CD4-positive, alpha-beta T cell treated with Interferon alpha-2 for 1 hour (primary cell): ENCODE results near the gene LKAAEAR1.

Experiments
- DNase-seq, 2 donors: peaks; one replicate each; pipeline ENCODE4 v3.0.0-alpha.2; 2020 to 2022

LKAAEAR1 gene

DNA sequence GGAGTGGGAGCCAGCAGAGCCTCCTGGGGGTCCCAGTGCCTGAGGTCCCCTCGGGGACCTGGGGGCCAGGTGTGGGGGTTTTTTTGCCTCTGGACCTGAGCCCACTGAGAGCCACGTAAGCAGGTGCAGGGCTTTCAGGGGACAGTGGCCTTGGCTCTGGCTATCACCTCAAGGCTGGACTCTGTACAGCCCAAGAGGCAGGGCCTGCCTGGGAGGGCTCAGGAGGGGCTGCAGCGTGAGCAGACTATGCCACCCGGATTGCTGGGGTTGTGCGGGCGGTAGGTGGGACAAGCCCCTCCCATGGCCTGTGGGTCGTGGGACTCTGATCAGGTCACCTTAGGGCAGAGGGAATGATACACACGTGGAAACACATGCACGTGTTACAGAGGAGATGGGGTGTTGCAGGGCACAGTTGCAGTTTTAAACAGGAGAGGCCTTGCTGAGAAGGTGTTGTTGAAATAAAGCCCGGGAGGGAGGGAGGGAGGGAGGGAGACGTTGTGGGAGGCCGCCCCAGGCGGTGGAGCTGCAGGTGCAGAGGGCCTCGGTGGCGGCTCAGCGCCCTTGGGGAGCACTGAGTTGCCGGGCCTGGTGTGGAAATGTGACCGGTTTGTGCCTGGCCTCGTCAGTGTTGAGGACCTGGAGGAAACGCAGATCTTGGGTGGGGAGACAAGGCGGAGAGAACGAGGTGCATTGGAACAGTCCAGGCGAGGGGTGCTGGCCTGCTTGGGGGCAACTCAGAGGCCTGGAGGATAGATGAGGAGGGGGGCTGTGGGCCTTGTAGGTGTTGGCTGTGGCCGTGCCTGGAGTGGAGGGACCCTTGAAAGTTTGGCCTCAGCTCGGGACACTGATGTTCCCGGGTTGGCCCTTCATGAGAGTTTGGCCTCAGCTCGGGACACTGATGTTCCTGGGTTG lies 18.9 kb downstream of the LKAAEAR1 start:
- DNase-seq: no peak

DNA sequence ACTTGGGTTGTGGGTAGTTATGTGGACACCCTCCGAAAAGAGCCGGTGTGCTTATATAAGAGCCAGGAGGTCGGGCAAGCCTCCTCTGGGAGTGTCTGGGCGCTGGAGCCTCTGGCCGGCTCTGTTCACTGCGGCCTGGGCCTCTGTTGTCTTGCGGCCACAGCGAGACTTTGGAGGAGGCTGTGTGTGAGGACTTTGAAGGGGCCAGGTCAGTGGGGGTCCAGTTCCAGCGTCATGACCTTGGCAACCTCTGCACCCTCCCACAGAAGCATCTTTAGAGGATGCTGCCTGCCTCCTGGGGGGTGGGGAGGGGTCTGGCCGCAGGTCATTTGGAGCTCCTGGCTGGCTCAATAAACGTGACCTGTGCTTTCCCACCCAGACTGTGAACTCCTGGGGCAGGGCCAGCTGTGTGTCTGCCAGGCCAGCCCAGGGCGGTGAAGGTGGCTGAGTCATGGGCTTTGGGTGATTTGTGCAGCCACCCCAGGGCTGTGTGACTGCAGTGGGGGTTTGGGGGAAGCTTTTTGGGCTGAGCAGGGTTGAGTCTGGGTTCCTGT lies 20.0 kb downstream of the LKAAEAR1 start:
- DNase-seq: no peak

DNA sequence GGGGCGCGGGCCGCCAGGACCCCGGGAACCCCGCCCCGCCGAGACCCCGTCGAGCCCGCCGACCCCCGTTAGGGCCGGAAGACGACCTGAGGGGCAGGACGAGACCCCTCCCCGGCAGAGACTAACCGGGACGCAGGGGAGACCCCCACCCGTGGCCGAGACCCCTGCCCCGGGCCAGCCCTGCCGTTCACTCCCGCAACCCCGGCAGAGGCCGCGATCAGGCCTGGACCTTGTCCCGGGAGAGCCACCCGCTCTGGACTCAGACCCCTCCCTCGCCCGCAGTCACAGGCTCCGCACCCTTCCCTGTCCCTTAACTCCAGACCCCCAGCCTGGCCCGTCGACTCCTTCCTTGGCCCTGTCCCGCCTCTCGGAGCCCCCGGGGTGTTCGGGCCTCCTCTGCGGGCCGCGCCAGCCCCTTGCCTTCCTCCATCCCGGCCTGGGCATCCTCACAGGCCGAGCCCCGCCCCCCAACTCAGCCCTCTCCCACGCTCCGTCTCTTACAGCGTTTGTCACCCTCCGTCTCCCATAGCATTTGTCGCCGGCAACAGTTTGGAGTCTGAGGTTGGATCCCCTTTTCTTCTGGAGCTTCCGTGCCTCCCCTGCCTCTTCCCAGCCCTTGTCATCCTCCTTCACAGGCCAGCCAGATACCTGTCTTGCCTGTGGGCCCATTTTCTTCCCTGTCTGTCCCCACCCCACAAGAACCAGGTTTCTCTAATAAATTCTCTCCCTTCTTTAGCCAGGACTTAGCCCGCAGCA lies 20.6 kb downstream of the LKAAEAR1 start:
- no peak for DNase-seq

- peak; percentile 92 to 94 for DNase-seq
Measured at GRCh38 chr20:64062596-64063388, 21.4 kb downstream of the LKAAEAR1 start, which contains the start of gene TCEA2. TSS of gene TCEA2 (plus strand) at chr20:64063198. CDS start at chr20:64063313, 115 bp downstream.

- no peak for DNase-seq
Measured at GRCh38 chr20:64062276-64062595, 22.0 kb downstream of the LKAAEAR1 start.

GRCh38 chr20:64058536-64058935 lies 25.7 kb downstream of the LKAAEAR1 start:
- no peak for DNase-seq

- DNase-seq: peak; percentile 77 to 81
Measured at GRCh38 chr20:64057628-64058498, 26.3 kb downstream of the LKAAEAR1 start.

DNA sequence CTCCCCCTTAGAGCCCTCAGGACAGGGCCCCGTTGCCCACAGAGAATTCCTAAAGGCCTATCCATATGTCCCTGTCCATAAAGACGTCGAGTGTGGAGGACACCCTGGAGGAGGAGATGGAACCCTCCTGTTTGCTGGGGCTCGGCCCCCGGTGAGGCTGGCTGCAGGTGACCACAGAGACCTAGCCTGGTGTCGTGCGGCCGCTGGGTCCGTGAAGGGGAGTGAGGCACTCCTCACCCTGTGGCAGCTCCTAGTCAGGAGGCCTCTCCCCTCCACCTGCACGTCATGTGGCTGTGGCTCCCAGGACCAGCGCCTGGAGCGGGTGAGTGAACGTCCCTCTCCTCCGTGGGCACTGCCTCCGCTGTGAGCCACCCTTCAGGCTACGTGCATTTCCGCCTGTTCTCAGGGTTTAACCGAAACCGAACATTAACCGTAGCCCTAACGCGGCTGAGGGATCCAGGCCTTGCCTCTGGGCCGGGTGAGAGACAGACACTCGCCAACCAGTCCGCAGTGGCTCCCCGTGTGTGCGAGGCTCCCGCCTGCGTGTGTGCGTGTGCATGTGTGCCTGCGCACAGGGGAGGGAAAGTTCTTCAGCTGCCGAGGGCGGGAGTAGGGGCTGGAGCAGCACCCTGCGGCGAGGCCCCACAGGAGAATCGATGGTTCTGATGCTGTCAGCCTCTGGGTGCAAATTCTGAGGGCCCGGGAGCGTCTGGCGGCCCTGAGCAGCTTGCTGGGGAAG lies 27.1 kb downstream of the LKAAEAR1 start:
- no peak for DNase-seq

DNA sequence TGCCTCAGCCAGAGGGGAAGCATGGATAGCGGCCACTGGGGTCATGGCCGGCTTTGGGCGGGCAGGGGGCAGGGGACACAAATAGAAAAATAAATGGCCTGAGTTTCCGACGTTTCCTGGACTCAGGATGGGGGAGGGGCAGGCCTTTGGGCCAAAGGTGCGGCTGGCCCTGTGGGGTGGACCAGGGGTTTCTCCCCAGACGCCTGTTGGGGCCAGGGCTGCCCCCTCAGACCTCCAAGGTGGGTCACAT lies 27.6 kb downstream of the LKAAEAR1 start:
- no peak for DNase-seq

- DNase-seq: no peak
Measured at GRCh38 chr20:64055893-64056638, 28.1 kb downstream of the LKAAEAR1 start.

GRCh38 chr20:64055396-64055892 lies 28.8 kb downstream of the LKAAEAR1 start:
- DNase-seq: no peak

GRCh38 chr20:64053841-64054661 lies 30.1 kb downstream of the LKAAEAR1 start:
- DNase-seq: no peak

DNA sequence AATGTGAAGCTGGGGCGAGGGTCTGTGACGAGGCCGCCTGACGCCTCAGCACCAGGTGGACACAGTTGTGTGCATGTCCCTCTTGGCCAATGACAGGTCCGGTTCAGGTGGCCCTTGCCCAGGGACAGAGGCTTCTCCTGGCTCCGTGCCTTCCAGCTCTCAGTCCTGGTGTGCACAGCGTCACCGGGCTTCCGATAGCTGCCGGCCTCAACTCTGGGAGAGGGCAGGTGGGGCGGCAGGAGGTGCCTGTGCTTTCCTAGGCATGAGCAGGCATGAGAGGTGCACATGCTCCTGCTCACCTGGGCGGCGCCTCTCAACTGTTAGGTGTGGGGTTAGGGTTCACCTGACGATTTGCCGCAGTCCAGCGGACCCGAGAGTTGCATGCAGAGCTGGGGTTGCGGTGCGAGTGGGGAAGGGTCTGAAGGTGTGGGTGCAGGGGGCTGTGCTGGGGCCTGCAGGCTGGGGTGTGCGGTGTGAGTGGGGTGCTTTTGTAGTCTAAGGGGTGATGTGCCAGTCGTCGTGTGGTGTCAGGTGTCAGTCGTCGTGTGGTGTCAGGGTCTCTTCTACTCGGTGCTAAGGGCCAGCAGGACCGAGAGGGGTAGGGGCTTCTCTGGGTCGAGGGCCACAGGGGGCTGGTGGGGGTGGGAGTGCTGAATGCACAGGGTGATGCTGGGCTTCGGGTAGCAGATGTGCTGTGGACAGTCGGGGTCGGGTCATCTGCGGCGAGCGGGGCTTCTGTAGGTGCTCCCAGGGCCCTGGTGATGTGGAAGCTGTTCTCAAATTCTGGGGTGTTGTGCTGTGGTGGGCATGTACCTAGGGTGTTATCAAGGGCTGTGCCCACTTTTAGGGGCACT lies 31.0 kb downstream of the LKAAEAR1 start:
- no peak for DNase-seq

DNA sequence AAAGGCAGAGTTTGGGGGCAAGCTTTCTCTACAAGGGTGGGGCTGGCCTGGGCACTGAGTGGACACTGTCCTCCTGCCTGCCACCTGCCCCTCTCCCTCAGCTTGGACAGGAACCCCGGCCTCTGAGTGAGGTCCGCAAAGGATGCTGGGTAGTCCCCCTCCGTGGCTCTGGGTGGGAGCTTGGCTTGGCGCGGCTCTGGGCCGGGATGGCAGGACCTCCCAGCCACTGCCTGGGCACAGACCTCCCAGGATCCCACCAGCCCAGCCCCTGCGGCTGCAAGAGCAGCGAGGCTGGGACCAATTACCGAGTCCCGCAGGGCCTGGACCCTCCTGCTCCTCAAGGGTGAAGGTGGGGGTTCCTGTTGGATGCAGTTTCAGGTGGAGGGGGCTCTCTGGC lies 31.9 kb downstream of the LKAAEAR1 start:
- DNase-seq: no peak

DNA sequence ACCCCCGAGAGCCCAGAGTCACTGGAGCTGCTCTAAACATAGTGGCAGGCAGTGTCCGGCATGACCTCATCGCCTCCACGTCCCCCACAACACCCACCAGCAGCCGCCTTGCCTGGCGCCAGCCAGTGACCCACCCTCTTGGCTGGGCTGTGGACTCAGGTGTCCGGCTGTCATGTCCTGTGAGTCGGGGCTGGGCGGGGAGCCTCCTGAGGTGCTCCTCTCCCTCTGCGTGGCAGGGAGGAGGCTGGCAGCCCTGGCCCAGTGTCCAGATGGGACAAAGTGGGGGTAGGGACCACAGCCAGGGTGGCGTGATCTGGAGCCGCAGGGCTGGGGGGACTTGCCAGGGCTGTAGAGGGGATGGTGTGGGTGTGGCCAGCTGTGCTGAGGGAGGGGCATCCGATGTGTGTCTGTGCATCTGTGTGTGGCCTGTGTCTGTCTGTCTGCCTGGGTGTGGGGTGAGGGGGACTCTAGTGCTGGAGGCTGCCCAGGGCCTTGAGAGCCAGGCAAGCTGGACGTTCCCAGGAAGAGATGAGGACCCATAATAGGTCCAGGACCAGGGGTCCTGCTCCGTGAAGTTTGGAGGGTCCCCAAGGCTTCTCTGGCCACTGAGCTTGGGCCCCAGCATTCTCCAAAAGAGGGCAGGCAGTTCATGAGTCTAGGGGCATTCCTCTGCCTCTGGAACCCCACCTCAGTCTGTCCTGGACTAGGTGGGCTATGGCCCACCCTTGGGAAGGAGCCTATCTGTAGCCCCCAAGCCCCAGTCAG lies 32.5 kb downstream of the LKAAEAR1 start:
- no peak for DNase-seq

DNA sequence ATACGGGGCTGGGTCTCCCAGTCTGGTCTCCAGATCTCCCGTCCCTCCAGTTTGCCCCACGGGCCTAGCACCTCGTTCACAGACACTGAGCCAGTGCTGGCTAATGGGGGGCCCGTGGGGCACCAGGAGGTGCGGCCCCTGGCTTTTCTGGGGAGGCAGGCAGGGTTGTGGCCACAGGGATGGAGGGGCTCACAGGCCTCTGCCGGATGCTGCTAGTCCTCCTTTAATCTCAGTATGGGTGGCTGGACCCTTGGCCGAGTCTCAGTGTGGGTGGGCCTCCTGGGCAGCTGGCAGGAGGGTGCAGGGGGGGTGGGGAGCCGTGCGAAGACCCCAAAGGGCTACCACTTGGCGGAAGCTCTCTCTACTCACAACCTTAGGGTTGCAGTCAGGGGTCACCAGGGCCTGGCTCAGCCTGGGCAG lies 33.2 kb downstream of the LKAAEAR1 start:
- DNase-seq: no peak

- DNase-seq: no peak
Measured at GRCh38 chr20:64050261-64051032, 33.8 kb downstream of the LKAAEAR1 start.
